HepG2 (cell line): ENCODE measurements around the gene TUBGCP6. TPM values are rescaled to one million over a fixed set of nuclear protein-coding genes. Genes with fewer than 3 reads are reported as not detected.

ENCODE experiments used
- ELF1 ChIP-seq: sonication (generic); formaldehyde crosslinking; IDR thresholded peaks from 2 replicates; pipeline ENCODE4 v1.4.0; 2020; ENCODE audit warnings: missing genetic modification reagents
- SIN3A ChIP-seq: IDR thresholded peaks from 2 replicates; pipeline ENCODE4 v1.6.1; 2011; ENCODE audit warnings: low read depth, mild to moderate bottlenecking, control low read depth, low read length, borderline replicate concordance
- TAF1 ChIP-seq: sonication (generic); formaldehyde crosslinking; IDR thresholded peaks from 2 replicates; pipeline ENCODE4 v1.4.0; 2020; ENCODE audit warnings: missing genetic modification reagents
- ZNF224 ChIP-seq: sonication (generic); formaldehyde crosslinking; IDR thresholded peaks from 2 replicates; pipeline ENCODE4 v1.5.0; 2020; ENCODE audit warnings: mild to moderate bottlenecking, missing genetic modification reagents
- polyA plus RNA-seq, 8 experiments: library from polyadenylated mRNA; depleted of rRNA in 3 of 8; stranded (reverse) in 7 of 8; unstranded in 1 of 8; fragments of >200 nt; fragmentation: Illumina TruSeq in 4 of 8; extraction: Trizol in 4 of 8; gene quantifications; 2 replicates each; pipeline versions ENCODE4 v1.2.1 to v1.2.3, GENCODE V29; 2011 to 2016; ENCODE audit warnings: low read depth in 4 of 8, missing spikeins in 1 of 8, mixed read lengths in 1 of 8; ENCODE audit not compliant: insufficient read depth in 1 of 8
- total RNA-seq, 5 experiments: library from RNA; depleted of rRNA; stranded (reverse); fragments of >200 nt; fragmentation: Illumina TruSeq; extraction: Trizol; gene quantifications; 2 replicates each; pipeline ENCODE4 v1.2.3, GENCODE V29; 2016; ENCODE audit warnings: low read depth in 1 of 5
- TF ChIP-seq, protein P1 (sequence below), 2 experiments: fragments of 450-650 bp in 1 of 2; sonication (generic) in 1 of 2; formaldehyde crosslinking in 1 of 2; IDR thresholded peaks; 2 replicates each; pipeline versions ENCODE4 v1.6.1 to v1.8.0; 2016 to 2022; ENCODE audit warnings: antibody characterized with exemption in 1 of 2, mild to moderate bottlenecking in 1 of 2, missing genetic modification reagents in 1 of 2

The TUBGCP6 gene
- total and polyA plus RNA-seq, 2 of the 13 experiments (the other 11 are each of a cell fraction or from before 2014, with no cell fraction given), result 14.6 to 15.7 TPM

DNA sequence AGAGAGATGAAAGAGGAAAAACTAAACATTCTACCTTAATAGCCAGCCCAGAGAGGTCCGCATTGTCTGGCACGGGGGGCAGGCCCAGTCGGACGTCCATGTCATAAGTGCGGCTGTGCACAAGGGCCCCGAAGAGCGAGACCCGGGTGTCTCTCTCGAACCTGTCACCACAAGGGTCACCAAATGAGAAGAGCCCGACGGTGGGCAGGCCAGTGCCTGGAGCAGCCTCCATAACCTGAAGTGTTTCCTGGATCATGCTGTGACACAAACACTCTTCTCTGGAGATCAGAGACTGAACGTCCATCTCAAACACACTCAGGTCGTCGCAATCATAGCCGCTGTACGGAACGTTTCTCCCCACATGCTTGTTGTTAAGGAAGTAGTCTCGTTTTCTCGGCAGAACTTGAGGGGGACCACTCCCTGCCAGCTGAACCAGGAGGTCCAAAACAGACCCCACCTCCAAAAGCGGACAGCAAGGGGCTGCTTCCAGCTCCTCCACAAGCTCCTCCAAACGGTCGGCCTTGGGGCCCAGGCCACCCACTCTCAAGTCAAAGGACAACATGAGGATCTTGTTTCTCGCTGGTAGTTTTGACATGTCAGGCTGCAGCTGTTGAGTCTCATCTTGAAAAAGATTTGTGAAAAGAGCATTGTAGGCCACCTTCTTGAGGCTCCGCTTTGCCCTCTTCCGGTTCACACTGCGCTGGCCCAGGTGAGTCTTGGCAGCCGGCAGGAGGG is 971 bp downstream of the TUBGCP6 start (continued):
- TF ChIP-seq, protein P1, sequence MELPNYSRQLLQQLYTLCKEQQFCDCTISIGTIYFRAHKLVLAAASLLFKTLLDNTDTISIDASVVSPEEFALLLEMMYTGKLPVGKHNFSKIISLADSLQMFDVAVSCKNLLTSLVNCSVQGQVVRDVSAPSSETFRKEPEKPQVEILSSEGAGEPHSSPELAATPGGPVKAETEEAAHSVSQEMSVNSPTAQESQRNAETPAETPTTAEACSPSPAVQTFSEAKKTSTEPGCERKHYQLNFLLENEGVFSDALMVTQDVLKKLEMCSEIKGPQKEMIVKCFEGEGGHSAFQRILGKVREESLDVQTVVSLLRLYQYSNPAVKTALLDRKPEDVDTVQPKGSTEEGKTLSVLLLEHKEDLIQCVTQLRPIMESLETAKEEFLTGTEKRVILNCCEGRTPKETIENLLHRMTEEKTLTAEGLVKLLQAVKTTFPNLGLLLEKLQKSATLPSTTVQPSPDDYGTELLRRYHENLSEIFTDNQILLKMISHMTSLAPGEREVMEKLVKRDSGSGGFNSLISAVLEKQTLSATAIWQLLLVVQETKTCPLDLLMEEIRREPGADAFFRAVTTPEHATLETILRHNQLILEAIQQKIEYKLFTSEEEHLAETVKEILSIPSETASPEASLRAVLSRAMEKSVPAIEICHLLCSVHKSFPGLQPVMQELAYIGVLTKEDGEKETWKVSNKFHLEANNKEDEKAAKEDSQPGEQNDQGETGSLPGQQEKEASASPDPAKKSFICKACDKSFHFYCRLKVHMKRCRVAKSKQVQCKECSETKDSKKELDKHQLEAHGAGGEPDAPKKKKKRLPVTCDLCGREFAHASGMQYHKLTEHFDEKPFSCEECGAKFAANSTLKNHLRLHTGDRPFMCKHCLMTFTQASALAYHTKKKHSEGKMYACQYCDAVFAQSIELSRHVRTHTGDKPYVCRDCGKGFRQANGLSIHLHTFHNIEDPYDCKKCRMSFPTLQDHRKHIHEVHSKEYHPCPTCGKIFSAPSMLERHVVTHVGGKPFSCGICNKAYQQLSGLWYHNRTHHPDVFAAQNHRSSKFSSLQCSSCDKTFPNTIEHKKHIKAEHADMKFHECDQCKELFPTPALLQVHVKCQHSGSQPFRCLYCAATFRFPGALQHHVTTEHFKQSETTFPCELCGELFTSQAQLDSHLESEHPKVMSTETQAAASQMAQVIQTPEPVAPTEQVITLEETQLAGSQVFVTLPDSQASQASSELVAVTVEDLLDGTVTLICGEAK (IDR thresholded peaks at IDR 0.05), result no peak
- TF ChIP-seq, protein P1 (CRISPR knock-in tag; IDR thresholded peaks at IDR 0.05), result 0 out of 2 replicates have a peak, but pooled peaks have one; percentile 2
- no peak for TF ChIP-seq TAF1
- 0 out of 2 replicates have a peak, but pooled peaks have one; percentile 12 for TF ChIP-seq ZNF224
- peak; percentile 57; the same call in 1 of the 2 replicates for TF ChIP-seq SIN3A
- 0 out of 2 replicates have a peak, but pooled peaks have one; percentile 33 for TF ChIP-seq ELF1 (CRISPR knock-in tag)
